HG03159 (cell line): ENCODE measurements around the gene CBX8.

ENCODE experiments used
- ATAC-seq: cut with Tn5 transposase; IDR thresholded peaks from one replicate; pipeline ENCODE4 v1.9.1; 2021; ENCODE audit warnings: mild to moderate bottlenecking, moderate library complexity; ENCODE audit not compliant: unreplicated experiment

Gene CBX8

GRCh38 chr17:79796763-79797491 is at the start of gene CBX8:
Gene CBX8 (minus strand): TSS chr17:79797077. CDS start chr17:79796998, 79 bp downstream.
- peak; percentile 92 for ATAC-seq

GRCh38 chr17:79845601-79845949 is 48.7 kb upstream of the CBX8 start:
- no peak for ATAC-seq

DNA sequence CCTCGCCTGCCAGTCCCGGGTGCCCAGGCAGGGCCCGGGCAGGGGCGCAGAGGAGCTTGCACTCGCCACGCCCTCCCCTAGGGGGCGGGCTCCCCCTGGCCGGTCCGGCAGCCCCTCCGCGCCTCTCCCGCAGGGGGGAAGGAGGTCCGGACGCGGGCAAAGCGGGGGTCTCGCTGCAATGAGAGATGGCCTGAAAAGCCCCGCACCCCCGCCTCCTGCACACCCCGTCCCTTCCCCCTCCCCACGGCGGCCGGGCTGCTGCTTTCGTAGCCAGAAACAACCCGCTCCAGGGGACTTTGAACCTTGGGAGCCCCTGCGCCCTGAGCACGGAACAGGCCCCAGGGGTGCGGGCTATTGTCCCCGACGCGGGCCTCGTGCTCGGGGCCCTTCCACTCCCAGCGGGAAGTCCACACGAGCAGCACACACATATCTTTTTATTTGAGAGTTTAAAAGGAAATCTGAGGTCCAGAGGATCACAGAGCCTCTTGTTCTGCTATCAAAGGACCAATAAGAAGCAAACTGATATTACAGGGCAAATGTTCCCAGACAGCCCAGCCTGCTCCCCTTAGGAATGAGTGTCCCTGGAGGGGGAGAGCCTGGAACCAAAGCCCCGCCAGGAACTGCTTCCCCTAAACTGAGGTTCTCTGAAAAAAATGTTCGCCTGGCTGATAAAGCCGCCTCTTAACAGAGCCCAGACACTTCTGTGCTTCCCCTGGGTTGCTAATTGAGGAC is 48.2 kb upstream of the CBX8 start:
- no peak for ATAC-seq

GRCh38 chr17:79843816-79844800 is 47.2 kb upstream of the CBX8 start:
- ATAC-seq, result no peak

DNA sequence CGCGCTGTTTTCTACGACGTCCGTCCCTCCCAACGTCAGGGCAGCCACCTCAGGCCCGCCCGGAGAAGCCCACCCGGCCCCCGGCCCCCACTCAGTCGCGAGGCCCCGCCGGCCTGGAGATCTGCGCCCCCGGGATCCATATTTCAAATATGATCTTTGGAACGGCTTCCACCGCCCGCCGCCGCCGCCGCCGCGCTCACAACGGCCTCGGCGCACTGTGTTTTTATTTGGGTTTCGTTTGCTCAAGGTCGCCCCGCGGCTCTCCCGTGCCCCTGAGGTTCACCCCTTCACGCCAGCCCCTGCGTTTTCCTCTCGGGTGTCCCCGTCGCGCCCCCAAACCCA is 46.6 kb upstream of the CBX8 start:
- no peak for ATAC-seq

GRCh38 chr17:79842656-79843473 is 46.0 kb upstream of the CBX8 start:
- no peak for ATAC-seq

- ATAC-seq, result no peak
These were observed 45.3 kb upstream of the CBX8 start for GRCh38 chr17:79842136-79842655.

- ATAC-seq, result no peak
These were observed 44.7 kb upstream of the CBX8 start for GRCh38 chr17:79841369-79842135.

DNA sequence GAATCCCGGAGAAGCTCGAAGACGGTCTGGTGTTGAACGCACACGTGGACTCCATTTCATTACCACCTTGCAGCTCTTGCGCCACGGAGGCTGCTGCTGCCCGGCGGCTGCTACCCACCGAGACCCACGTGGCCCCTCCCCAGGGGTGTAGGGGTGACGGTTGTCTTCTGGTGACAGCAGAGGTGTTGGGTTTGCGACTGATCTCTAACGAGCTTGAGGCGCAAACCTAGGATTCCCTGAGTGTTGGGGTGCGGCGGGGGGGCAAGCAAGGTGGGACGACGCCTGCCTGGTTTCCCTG is 44.1 kb upstream of the CBX8 start:
- no peak for ATAC-seq

DNA sequence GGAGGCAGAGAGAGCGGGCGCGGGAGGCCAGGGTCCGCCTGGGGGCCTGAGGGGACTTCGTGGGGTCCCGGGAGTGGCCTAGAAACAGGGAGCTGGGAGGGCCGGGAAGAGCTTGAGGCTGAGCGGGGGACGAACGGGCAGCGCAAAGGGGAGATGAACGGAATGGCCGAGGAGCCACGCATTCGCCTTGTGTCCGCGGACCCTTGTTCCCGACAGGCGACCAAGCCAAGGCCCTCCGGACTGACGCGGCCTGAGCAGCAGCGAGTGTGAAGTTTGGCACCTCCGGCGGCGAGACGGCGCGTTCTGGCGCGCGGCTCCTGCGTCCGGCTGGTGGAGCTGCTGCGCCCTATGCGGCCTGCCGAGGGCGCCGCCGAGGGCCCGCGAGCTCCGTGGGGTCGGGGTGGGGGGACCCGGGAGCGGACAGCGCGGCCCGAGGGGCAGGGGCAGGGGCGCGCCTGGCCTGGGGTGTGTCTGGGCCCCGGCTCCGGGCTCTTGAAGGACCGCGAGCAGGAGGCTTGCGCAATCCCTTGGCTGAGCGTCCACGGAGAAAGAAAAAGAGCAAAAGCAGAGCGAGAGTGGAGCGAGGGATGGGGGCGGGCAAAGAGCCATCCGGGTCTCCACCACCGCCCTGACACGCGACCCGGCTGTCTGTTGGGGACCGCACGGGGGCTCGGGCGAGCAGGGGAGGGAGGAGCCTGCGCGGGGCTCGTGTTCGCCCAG is 43.6 kb upstream of the CBX8 start:
- no peak for ATAC-seq

GRCh38 chr17:79839356-79840268 is 42.7 kb upstream of the CBX8 start, which contains the start of gene CBX4:
Gene CBX4 (minus strand): TSS chr17:79839440. CDS start chr17:79839251, 189 bp downstream.
- peak; percentile 58 for ATAC-seq

DNA sequence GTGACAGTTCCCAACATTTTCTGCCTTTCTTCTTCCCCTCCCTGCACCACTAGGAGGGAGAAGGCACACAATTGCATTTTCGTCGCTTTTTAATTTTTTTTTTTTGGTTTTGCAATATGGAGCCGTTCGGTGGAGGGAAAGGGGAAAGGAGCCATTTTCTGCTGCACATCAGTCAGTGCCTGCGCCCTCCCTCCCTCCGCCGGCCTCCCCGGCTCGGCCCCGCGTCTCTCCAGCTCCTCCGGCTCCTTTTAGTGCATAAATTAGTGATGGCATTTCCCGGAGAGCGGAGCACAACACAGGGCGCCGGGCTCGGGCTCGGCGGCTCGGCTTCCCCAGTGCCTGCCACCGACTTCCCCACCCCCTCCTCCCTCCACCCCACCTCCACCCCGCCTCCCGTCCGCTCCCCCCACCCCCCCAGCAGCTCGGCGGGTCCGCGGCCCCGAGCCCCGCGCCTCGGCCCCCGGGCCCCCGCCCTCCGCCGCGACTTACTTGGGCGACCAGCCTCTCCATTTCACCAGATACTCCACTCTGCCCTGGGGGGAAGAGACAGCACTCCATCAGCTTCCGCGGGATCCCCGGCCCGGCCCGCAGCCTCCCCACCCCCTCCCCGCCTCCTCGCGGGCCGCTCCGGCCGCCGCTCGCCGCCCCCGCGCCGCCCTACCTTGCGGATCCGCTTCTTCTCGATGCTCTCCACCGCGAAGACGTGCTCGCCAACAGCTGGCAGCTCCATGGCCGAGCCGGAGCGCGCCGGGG is 41.8 kb upstream of the CBX8 start:
- peak; percentile 23 for ATAC-seq

GRCh38 chr17:79837888-79838521 is 41.1 kb upstream of the CBX8 start:
- no peak for ATAC-seq

GRCh38 chr17:79836972-79837887 is 40.4 kb upstream of the CBX8 start:
- no peak for ATAC-seq

GRCh38 chr17:79836510-79836971 is 39.7 kb upstream of the CBX8 start:
- ATAC-seq, result no peak
